ENCODE data around the gene WWOX.
"Not testable (repeated sequence)": the region's sequence is repeated elsewhere in the genome, so short reads cannot be mapped to it uniquely, and the experiment has no call there.

Gene WWOX

DNA sequence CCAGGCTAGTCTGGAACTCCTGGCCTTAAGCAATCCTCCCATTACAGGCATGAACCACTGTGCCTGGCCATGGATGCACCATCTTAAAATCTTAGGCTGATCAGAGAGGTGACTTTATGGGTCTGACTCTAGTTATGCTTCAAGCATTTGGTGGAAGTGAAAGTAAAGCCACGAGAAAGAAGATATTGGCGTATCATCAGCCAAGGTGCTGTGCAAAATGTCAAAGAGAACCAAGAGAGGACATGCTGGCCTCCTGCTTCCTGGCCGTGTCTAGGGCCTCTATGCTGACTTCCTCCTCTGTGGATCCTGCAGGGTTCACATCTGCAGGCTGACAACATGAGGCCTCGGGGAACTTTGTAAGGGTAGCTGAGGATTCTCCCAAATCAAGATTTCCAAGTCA lies 1115.8 kb downstream of the WWOX start:
- ChIA-PET POLR2A (no interaction called here), CTCF (no interaction called here)
- DNase-seq (ENCODE audit: extremely low spot score), result no peak
- TF ChIP-seq, protein P1, sequence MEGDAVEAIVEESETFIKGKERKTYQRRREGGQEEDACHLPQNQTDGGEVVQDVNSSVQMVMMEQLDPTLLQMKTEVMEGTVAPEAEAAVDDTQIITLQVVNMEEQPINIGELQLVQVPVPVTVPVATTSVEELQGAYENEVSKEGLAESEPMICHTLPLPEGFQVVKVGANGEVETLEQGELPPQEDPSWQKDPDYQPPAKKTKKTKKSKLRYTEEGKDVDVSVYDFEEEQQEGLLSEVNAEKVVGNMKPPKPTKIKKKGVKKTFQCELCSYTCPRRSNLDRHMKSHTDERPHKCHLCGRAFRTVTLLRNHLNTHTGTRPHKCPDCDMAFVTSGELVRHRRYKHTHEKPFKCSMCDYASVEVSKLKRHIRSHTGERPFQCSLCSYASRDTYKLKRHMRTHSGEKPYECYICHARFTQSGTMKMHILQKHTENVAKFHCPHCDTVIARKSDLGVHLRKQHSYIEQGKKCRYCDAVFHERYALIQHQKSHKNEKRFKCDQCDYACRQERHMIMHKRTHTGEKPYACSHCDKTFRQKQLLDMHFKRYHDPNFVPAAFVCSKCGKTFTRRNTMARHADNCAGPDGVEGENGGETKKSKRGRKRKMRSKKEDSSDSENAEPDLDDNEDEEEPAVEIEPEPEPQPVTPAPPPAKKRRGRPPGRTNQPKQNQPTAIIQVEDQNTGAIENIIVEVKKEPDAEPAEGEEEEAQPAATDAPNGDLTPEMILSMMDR (IDR thresholded peaks at IDR 0.05; ENCODE audit: control extremely low read depth, extremely low read depth, low read depth, missing control alignments), result no peak

DNA sequence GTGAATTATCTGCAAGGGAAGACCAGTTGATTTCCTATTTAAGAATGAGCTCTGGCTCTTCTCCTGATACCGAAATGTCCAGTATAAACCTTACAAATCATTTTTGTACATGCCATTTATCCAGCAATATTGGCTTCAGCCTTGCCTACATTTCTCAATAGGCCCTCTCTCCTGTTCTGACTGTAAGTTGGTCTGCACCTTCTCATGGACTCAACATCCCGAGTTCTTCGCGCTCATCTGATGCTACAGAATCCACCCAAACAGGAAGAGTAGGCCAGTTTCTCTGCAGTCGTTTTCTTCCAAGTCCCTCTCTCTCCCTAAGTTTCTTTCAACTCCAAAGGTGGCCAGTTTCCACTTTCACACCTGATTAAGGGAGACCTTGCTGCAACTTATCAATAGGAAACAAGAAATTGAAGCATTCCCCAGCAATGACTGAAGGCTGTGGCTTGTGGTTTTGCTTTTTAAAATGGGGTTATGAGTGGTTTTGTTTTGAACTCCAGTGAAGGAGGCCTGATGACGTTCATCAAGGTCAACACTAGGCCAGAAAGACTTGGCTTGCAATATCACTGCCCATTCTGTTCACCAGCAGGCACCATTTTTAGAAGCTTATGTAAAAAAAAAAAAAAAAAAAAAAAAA lies 1118.0 kb downstream of the WWOX start:
- ChIA-PET POLR2A (no interaction called here), CTCF (interaction anchor here (0.7 to 1.2 kb wide), 2 partner anchors 17 to 506 kb away, joined by 3 read pairs; no protein-coding TSS in a partner anchor)
- no peak for DNase-seq (ENCODE audit: extremely low spot score)
- TF ChIP-seq, protein P1 (IDR thresholded peaks at IDR 0.05; ENCODE audit: control extremely low read depth, extremely low read depth, low read depth, missing control alignments), result no peak

DNA sequence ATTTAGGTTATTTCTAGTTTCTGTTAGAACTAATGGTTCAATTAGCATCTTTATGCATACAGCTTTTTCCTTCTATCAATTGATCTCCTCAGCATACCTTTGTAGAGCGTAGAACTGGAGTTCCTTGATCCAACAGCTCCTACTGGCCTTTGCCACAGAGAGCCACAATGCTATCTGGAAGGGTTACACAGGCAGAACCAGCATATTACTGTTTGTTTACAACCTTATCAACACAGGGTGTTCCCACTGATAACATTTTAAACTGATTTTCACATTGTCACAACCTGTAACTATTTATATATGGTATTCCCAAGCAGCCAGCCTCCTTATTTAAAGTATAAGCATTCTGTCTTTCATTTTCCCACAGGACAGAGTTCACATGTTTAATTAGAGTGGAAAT lies 1118.9 kb downstream of the WWOX start:
- POLR2A ChIA-PET, result no interaction called here
- TF ChIP-seq, protein P1 (IDR thresholded peaks at IDR 0.05; ENCODE audit: control extremely low read depth, extremely low read depth, low read depth, missing control alignments), result no peak
- no peak for DNase-seq (ENCODE audit: extremely low spot score)
- CTCF ChIA-PET, result interaction anchor here (0.7 to 1.2 kb wide), 2 partner anchors 16 to 505 kb away, joined by 3 read pairs; no protein-coding TSS in a partner anchor

DNA sequence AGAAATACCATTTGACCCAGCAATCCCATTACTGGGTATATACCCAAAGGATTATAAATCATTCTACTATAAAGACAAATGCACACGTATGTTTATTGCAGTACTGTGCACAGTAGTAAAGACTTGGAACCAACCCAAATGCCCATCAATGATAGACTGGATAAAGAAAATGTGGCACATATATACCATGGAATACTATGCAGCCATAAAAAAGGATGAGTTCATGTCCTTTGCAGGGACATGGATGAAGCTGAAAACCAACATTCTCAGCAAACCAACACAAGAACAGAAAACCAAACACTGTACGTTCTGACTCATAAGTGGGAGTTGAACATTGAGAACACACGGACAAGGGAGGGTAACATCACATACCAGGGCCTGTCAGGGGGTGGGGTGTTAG lies 1126.5 kb downstream of the WWOX start:
- POLR2A ChIA-PET; DNase-seq (ENCODE audit: extremely low spot score); CTCF ChIA-PET: not testable (repeated sequence)

DNA sequence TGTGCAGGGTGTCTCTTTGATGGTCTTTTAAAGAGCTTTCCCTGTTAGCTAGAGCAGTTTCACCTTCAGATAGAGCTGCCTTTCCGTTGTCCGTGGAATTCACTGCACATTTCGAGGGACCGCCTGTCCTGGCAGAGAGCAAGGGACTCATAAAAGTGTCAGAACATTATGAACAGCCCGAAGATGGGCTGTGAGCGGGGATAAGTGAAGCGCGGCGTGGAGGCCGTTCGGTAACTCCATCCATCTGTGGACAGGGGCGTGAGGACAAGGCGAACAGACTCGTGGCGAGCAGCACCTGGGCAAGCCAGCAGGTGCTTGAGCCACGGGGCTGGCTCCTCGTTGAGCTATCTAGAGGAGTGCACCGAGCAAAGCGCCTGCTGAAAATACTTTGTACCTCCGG lies 1129.9 kb downstream of the WWOX start:
- TF ChIP-seq, protein P1 (IDR thresholded peaks at IDR 0.05; ENCODE audit: control extremely low read depth, extremely low read depth, low read depth, missing control alignments), result no peak
- CTCF ChIA-PET, result no interaction called here
- POLR2A ChIA-PET, result no interaction called here
- no peak for DNase-seq (ENCODE audit: extremely low spot score)

DNA sequence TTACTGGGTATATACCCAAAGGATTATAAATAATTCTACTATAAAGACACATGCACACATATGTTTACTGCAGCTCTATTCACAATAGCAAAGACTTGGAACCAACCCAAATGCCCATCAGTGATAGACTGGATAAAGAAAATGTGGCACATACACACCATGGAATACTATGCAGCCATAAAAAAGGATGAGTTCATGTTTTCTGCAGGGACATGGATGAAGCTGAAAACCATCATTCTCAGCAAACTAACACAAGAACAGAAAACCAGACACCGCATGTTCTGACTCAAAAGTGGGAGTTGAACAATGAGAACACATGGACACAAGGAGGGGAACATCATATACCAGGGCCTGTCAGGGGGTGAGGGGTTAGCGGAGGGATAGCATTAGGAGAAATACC lies 1146.2 kb downstream of the WWOX start:
- DNase-seq (ENCODE audit: extremely low spot score); CTCF ChIA-PET; POLR2A ChIA-PET: not testable (repeated sequence)

DNA sequence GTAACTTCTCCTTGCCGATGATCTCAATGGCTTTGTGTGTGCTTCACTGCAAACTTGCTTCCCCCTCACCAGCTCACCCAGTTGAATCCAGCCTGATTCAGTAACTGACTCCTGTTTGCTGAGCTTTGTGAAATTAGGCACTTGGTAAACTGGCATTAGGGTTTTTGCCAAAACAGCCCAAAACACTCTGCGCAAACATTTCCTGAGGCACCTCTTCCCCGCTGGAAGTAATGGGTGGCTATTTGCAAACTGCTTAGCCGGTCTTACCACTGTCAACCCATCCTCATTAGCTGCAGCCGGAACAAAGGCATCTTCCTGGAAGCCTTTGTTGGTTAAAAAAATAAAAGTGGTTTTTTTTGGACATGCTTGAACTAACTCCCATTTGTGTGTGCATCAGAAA lies 1147.9 kb downstream of the WWOX start:
- CTCF ChIA-PET, result no interaction called here
- POLR2A ChIA-PET, result no interaction called here
- DNase-seq (ENCODE audit: extremely low spot score), result no peak
- TF ChIP-seq, protein P1 (IDR thresholded peaks at IDR 0.05; ENCODE audit: control extremely low read depth, extremely low read depth, low read depth, missing control alignments), result no peak

DNA sequence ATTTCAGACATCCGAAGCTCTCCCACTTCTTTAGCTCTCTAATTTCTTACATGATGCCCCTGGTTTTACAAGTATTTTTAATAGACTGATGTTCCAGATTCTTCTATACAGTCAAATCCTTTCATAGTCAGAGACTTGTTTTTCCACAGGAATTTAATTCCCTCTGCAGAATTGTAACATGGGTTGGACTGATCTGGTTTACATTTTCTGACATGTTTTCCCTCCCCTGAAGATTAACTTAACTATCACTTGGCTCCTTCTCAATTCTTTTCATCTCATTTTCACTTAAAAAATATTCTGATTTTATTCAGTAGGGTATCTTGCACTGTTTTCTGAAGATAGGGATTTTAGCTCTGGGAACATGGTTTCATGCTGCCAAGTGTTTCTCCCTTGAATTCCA lies 1148.9 kb downstream of the WWOX start:
- POLR2A ChIA-PET, result no interaction called here
- CTCF ChIA-PET, result no interaction called here
- DNase-seq (ENCODE audit: extremely low spot score), result no peak
- TF ChIP-seq, protein P1 (IDR thresholded peaks at IDR 0.05; ENCODE audit: control extremely low read depth, extremely low read depth, low read depth, missing control alignments), result no peak
